Measurements from ENCODE around the gene MDH1B. TPM values are rescaled to one million over a fixed set of nuclear protein-coding genes. Genes with fewer than 3 reads are reported as not detected.

Gene MDH1B
- total RNA-seq, 4 donors from 2014 or later: 0.40 to 23.9 (median 1.1) TPM; not detected in 1

DNA sequence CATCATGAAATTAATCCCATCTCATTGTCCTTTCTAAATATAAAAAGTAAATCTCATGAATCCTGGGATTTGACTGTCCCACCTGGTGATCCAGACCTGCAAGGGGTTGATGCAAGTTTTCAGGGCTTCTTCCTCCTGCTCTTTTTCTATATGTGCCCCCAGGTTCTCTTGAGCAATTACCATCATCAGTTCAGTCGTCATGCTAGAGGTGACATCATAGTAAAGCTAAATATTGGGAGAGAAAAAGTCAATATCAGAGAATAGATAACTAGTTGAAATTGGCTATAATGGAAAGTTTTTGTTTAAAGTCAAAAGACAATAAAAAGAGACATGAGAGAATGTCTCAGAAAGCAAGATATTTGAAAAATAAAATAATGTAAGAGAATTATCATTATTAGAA, 8.3 kb downstream of the MDH1B start:
- no peaks in the 10 kb centered on the region for H3K27me3 ChIP-seq
- no peaks in the 10 kb centered on the region for H3K36me3 ChIP-seq
- DNase-seq: no peak
- no peak for TF ChIP-seq POLR2A (IDR thresholded peaks at IDR 0.05)
- TF ChIP-seq CTCF (IDR thresholded peaks at IDR 0.05): no peak
- H3K4me3 ChIP-seq: no peak overlapping the region
- no peaks in the 10 kb centered on the region for H3K9me3 ChIP-seq
- no peak overlapping the region for H3K27ac ChIP-seq
- H3K4me1 ChIP-seq: no peaks in the 10 kb centered on the region

GRCh38 chr2:206740800-206741199, 24.3 kb downstream of the MDH1B start:
- H3K27ac ChIP-seq: no peak overlapping the region
- TF ChIP-seq CTCF (IDR thresholded peaks at IDR 0.05): no peak
- TF ChIP-seq POLR2A (IDR thresholded peaks at IDR 0.05): no peak

GRCh38 chr2:206739271-206739670, 25.9 kb downstream of the MDH1B start:
- Histone ChIP-seq H3K27ac (no peak overlapping the region), H3K4me1 (no peaks in the 10 kb centered on the region), H3K36me3 (no peaks in the 10 kb centered on the region), H3K27me3 (no peaks in the 10 kb centered on the region), H3K9me3 (no peaks in the 10 kb centered on the region), H3K4me3 (no peak overlapping the region)
- no peak for DNase-seq
- no peak for TF ChIP-seq CTCF (IDR thresholded peaks at IDR 0.05)
- TF ChIP-seq POLR2A (IDR thresholded peaks at IDR 0.05): no peak

More at GRCh38 chr2:206740800-206741199, 24.3 kb downstream of the MDH1B start:
- Histone ChIP-seq H3K27me3 (no peaks in the 10 kb centered on the region), H3K4me1 (no peaks in the 10 kb centered on the region), H3K36me3 (no peaks in the 10 kb centered on the region), H3K9me3 (no peaks in the 10 kb centered on the region), H3K4me3 (no peak overlapping the region)
- DNase-seq: no peak

DNA sequence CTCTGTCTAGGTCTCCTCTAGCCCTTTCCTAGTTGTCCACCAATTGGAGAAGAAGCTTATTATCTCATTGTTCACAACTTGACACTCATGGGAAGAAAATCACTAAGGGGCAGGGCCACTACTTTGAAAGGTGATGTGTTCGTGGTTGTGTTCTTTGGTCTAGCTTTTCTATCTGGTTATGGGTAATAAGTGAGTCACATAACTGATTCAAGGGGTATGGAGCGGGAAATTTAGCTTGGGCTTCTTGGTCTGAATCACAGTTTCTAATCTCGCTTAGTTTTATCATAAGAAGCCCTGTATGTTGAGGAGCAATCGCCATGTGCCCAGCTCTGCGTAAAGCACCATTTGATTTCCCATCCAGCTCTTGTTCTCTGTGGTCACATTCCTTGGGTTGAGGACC, 28.2 kb downstream of the MDH1B start:
- TF ChIP-seq CTCF (IDR thresholded peaks at IDR 0.05): no peak
- no peak for TF ChIP-seq POLR2A (IDR thresholded peaks at IDR 0.05)
- Histone ChIP-seq H3K4me1 (no peaks in the 10 kb centered on the region), H3K27me3 (no peaks in the 10 kb centered on the region), H3K36me3 (no peaks in the 10 kb centered on the region), H3K9me3 (no peaks in the 10 kb centered on the region), H3K27ac (no peak overlapping the region), H3K4me3 (no peak overlapping the region)
- DNase-seq: no peak

DNA sequence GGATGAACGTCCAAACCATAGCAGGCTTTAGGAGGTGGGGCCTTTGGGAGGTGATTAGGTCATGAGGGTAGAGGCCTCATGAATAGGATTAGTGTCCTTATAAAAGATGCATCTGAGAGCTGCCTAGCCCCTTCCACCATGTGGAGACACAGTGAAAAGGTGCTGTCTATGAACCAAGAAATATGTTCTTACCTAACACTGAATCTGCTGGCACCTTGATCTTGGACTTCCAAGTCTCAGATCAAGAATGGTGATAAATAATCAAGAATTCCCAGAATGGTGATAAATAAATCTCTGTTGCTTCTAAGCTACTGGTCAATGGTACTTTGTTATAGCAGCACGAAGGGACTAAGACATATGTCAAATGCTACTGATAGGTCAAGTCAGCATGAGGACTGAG, 31.8 kb downstream of the MDH1B start:
- no peaks in the 10 kb centered on the region for H3K36me3 ChIP-seq
- no peak overlapping the region for H3K4me3 ChIP-seq
- no peak for TF ChIP-seq POLR2A (IDR thresholded peaks at IDR 0.05)
- TF ChIP-seq CTCF (IDR thresholded peaks at IDR 0.05): no peak
- H3K27ac ChIP-seq: no peak overlapping the region
- H3K9me3 ChIP-seq: no peaks in the 10 kb centered on the region
- no peaks in the 10 kb centered on the region for H3K27me3 ChIP-seq
- no peak for DNase-seq
- H3K4me1 ChIP-seq: no peaks in the 10 kb centered on the region
